Keratinocyte (primary cell): Measurements from ENCODE around the gene FRAS1. TPM values are rescaled to one million over a fixed set of nuclear protein-coding genes. Genes with fewer than 3 reads are reported as not detected.

Experiments used
- DNase-seq: peaks from one replicate; pipeline ENCODE4 v3.0.0-alpha.2; 2011; ENCODE audit warnings: low read depth, missing footprints, low spot score
- FAIRE-seq: peaks from 2 replicates; lab custom pipeline; 2011; peaks lifted over from hg19 to GRCh38; lab: Jason Lieb, UNC
- H2AFZ ChIP-seq: 2 replicates; pipeline ENCODE4 v1.6.0; 2012; ENCODE audit warnings: low read length, control low read depth, inconsistent platforms; ENCODE audit not compliant: control insufficient read depth
- H3K27ac ChIP-seq: 2 replicates; pipeline ENCODE4 v1.5.1; 2011; ENCODE audit warnings: low read length; ENCODE audit not compliant: control insufficient read depth, insufficient read depth
- H3K27me3 ChIP-seq: 3 replicates; pipeline ENCODE4 v1.6.0; 2011; ENCODE audit warnings: low read length; ENCODE audit not compliant: control insufficient read depth, insufficient read depth; ENCODE audit errors: extremely low read depth
- H3K36me3 ChIP-seq, 2 experiments: 2 replicates in 1 of 2; 3 replicates in 1 of 2; pipeline ENCODE4 v1.5.1; 2011; ENCODE audit warnings: low read length in 2 of 2, mild to moderate bottlenecking in 1 of 2; ENCODE audit not compliant: control insufficient read depth in 2 of 2, insufficient read depth in 2 of 2; ENCODE audit errors: extremely low read depth in 1 of 2
- H3K4me1 ChIP-seq: 3 replicates; pipeline ENCODE4 v1.5.1; 2011; ENCODE audit warnings: low read length; ENCODE audit not compliant: control insufficient read depth, insufficient read depth; ENCODE audit errors: extremely low read depth
- H3K4me2 ChIP-seq: 3 replicates; pipeline ENCODE4 v1.6.0; 2011; ENCODE audit warnings: low read depth, low read length; ENCODE audit not compliant: control insufficient read depth, insufficient read depth; ENCODE audit errors: extremely low read depth
- H3K4me3 ChIP-seq, 3 experiments: fragments of 200-600 bp in 1 of 3; sonication (generic) in 1 of 3; 2 replicates in 2 of 3; 3 replicates in 1 of 3; pipeline ENCODE4 v1.5.1; 2011 to 2016; ENCODE audit warnings: low read length in 3 of 3, mild to moderate bottlenecking in 3 of 3, control low read depth in 2 of 3, inconsistent platforms in 1 of 3, low read depth in 1 of 3, mixed read lengths in 1 of 3, mixed run types in 1 of 3, moderate library complexity in 1 of 3; ENCODE audit not compliant: control insufficient read depth in 2 of 3, insufficient read depth in 2 of 3; ENCODE audit errors: extremely low read depth in 1 of 3
- H3K79me2 ChIP-seq: 2 replicates; pipeline ENCODE4 v1.6.0; 2012; ENCODE audit warnings: low read length; ENCODE audit not compliant: control insufficient read depth, insufficient read depth
- H3K9ac ChIP-seq: 3 replicates; pipeline ENCODE4 v1.6.0; 2011; ENCODE audit warnings: low read length; ENCODE audit not compliant: control insufficient read depth, insufficient read depth; ENCODE audit errors: extremely low read depth
- H3K9me1 ChIP-seq: 3 replicates; pipeline ENCODE4 v1.6.0; 2011; ENCODE audit warnings: low read length; ENCODE audit not compliant: control insufficient read depth, insufficient read depth; ENCODE audit errors: extremely low read depth
- H3K9me3 ChIP-seq: 2 replicates; pipeline ENCODE4 v1.5.1; 2012; ENCODE audit warnings: low read depth, low read length; ENCODE audit not compliant: control insufficient read depth
- H4K20me1 ChIP-seq: 3 replicates; pipeline ENCODE4 v1.6.0; 2011; ENCODE audit warnings: low read length; ENCODE audit not compliant: control insufficient read depth, insufficient read depth; ENCODE audit errors: extremely low read depth
- CTCF ChIP-seq, 3 experiments: IDR thresholded peaks in 1 of 3; conservative IDR thresholded peaks in 1 of 3; optimal IDR thresholded peaks in 1 of 3; 2 replicates in 2 of 3; 3 replicates in 1 of 3; pipeline versions ENCODE3 to v1.5.1; 2011; ENCODE audit warnings: low read length in 3 of 3, mild to moderate bottlenecking in 3 of 3, moderate library complexity in 2 of 3, control low read depth in 1 of 3, inconsistent platforms in 1 of 3; ENCODE audit not compliant: insufficient read depth in 2 of 3; ENCODE audit errors: extremely low read depth in 1 of 3
- EZH2 ChIP-seq: IDR thresholded peaks from one replicate; pipeline ENCODE4 v1.6.1; 2012; ENCODE audit warnings: inconsistent platforms, mild to moderate bottlenecking, low read length, moderate library complexity
- dilution Hi-C: fragments of 300-500 bp; cut with MboI; formaldehyde crosslinking; loops from one replicate; pipeline ENCODE4 v1.7.0; 2020; ENCODE audit warnings: low sequenced_read_pairs; ENCODE audit not compliant: extremely low pct_ligation_motif_present
- polyA plus RNA-seq, 5 experiments: library from polyadenylated mRNA; depleted of rRNA in 3 of 5; stranded (reverse) in 3 of 5; stranded (forward) in 1 of 5; unstranded in 1 of 5; fragments of >200 nt; gene quantifications; 1 replicate in 1 of 5; 2 replicates in 3 of 5; 3 replicates in 1 of 5; pipeline versions ENCODE4 v1.2.1 to v1.2.3, GENCODE V29; 2011 to 2012; ENCODE audit warnings: missing spikeins in 2 of 5, low read depth in 1 of 5, low replicate concordance in 1 of 5

FRAS1 gene
- polyA plus RNA-seq, 1 donor (not counting 4 experiments of a cell fraction or from before 2014, with no cell fraction given) = 3.5 TPM

GRCh38 chr4:78155616-78156105 is 98.5 kb downstream of the FRAS1 start:
- H3K4me3 ChIP-seq = no peak overlapping the region
- FAIRE-seq = no peak
- H3K4me1 ChIP-seq = no peaks in the 10 kb centered on the region
- no peaks in the 10 kb centered on the region for H3K27me3 ChIP-seq
- TF ChIP-seq EZH2 (no peak), CTCF (optimal IDR thresholded peaks at IDR 0.05 in 1 of 3, IDR thresholded peaks at IDR 0.05 in 1 of 3, conservative IDR thresholded peaks at IDR 0.05 in 1 of 3; ENCODE audit: extremely low read depth in 1 of 3, insufficient read depth in 2 of 3, low read length in 3 of 3) (no peak)
- H3K27ac ChIP-seq = no peak overlapping the region
- no peak overlapping the region for H3K4me2 ChIP-seq
- no peaks in the 10 kb centered on the region for H3K36me3 ChIP-seq
- H3K9me3 ChIP-seq = no peaks in the 10 kb centered on the region
- no peaks in the 10 kb centered on the region for H3K79me2 ChIP-seq
- DNase-seq = no peak
- no peaks in the 10 kb centered on the region for H3K9me1 ChIP-seq
- no peak overlapping the region for H2AFZ ChIP-seq
- H4K20me1 ChIP-seq = no peaks in the 10 kb centered on the region
- H3K9ac ChIP-seq = no peak overlapping the region
- dilution Hi-C loops = no loop called here

GRCh38 chr4:78156520-78156919 is 99.4 kb downstream of the FRAS1 start:
- no peak overlapping the region for H2AFZ ChIP-seq

More at GRCh38 chr4:78156520-78156919, 99.4 kb downstream of the FRAS1 start:
- no peaks in the 10 kb centered on the region for H3K9me3 ChIP-seq
- no peak overlapping the region for H3K4me3 ChIP-seq
- TF ChIP-seq CTCF (optimal IDR thresholded peaks at IDR 0.05 in 1 of 3, IDR thresholded peaks at IDR 0.05 in 1 of 3, conservative IDR thresholded peaks at IDR 0.05 in 1 of 3; ENCODE audit: extremely low read depth in 1 of 3, insufficient read depth in 2 of 3, low read length in 3 of 3) (no peak), EZH2 (no peak)
- no peaks in the 10 kb centered on the region for H3K4me1 ChIP-seq
- no peak overlapping the region for H3K9ac ChIP-seq
- no peak for FAIRE-seq
- no peak overlapping the region for H3K4me2 ChIP-seq
- DNase-seq = no peak
- no peaks in the 10 kb centered on the region for H4K20me1 ChIP-seq
- H3K79me2 ChIP-seq = no peaks in the 10 kb centered on the region
- no peaks in the 10 kb centered on the region for H3K9me1 ChIP-seq
- dilution Hi-C loops = no loop called here
- no peaks in the 10 kb centered on the region for H3K27me3 ChIP-seq
- no peaks in the 10 kb centered on the region for H3K36me3 ChIP-seq
- no peak overlapping the region for H3K27ac ChIP-seq
